GM18868 (cell line): ENCODE measurements around the gene SCFD2.

Experiments
- ATAC-seq: cut with Tn5 transposase; IDR thresholded peaks from one replicate; pipeline ENCODE4 v1.9.1; 2021; ENCODE audit warnings: mild to moderate bottlenecking, moderate library complexity; ENCODE audit not compliant: unreplicated experiment

The SCFD2 gene

DNA sequence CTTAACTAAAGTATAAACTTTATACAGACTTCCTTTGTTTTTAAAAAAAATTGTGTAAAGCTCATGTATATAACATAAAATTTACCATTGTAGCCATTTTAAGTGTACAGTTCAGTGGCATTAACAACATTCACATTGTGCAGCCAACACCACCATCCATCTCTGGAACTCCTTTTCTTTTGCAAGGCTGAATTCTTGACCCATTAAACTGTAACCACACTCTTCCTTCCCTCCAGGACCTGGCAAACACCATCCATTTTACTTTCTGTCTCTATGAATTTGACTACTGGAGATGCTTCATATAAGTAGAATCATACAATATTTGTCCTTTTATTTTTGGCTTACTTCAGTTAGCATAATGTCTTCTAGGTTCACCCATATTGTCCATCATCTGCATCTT lies 399.1 kb downstream of the SCFD2 start:
- no peak for ATAC-seq

DNA sequence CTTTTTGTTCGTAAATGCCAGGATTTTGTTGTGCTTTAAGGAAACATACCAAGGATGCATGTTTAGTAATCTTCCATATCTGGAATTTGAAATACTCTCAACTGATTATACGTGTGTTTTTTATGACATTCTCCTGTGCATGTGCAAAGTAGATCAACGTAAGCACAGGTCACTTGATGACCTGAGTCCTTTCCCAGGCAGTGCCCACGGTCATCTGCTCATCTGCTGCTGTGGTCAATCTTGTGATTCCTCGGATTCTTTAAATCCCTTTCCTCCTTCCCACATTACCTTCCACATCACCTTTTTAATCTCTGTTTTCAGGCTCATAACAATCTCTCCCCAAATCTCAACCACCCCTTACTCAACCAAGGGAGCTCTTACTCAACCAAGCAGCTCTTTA lies 399.7 kb downstream of the SCFD2 start:
- ATAC-seq, result no peak

- no peak for ATAC-seq
Measured at GRCh38 chr4:52964561-52965101, 401.2 kb downstream of the SCFD2 start.

DNA sequence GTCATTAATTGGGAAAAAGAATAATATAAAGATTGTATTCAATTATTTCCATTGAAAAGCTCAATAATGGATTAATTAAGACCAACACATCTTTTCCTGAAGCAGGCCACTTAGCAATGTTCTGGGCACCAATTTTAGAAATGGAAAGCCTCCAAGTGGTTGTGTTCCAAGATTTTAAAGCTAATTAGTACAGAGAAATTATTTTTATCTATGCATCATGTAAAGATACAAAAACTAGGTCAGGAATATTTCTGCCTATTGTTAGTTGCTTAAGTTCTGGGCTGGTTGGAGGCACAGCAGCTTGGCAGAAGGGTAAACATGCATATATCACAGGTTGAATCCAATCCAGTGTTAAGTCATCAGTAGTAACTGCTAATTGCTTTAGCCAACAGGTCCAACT lies 401.9 kb downstream of the SCFD2 start:
- no peak for ATAC-seq

DNA sequence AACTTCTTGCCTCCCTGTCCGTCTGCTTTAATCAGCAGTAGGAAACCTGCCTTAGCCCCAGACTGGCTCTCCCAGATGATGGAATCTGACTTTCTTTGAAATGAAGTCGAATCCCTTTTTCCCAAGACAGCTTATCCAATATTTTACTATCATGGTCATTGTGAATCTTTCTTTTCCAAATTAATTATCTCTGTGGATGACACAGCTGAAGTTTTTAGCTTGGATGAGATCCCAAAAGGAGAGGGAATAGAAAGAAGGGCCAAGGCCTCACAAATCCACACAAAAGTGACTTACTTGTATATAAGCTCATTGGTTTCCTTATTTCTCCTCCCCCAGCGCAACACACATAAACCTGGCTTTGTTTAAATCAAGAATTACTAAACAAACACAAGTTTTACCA lies 403.1 kb downstream of the SCFD2 start:
- no peak for ATAC-seq

DNA sequence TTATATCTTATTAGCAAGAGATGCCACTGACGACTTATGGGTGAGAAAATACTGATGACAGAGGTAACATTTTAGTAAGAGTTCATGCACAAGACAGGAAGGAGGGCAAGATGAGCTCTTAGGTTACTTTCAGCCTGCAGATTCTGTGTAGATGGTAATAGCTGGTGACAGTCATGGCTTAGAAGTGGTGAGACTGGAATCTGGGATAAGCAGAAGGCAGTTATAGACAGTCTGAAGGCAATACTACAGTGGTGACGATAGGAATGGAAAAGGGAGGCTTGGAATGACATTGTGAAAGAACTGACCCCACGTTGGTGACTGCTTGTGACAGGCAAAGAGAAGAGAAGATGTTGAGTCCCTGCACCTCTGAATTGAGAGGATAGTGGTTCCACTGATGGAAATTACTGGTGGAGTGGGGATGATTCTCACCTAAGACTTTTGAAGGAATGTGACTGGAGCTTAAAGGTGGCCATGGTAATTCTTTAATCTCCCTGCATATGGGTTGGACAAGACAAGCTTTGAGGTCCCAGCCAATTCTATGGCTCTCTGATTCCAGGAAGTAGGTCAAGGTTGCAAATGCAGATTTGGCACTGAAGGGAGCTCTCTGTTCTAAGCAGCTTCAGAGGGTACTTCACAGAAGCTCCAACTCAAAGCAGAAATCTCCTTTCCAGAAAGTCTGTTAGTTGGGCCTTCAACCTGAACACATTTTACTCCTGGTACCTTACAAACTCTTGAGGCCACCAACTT lies 404.0 kb downstream of the SCFD2 start:
- ATAC-seq, result no peak

GRCh38 chr4:52959541-52959940 lies 406.3 kb downstream of the SCFD2 start:
- no peak for ATAC-seq

GRCh38 chr4:52957835-52958631 lies 407.8 kb downstream of the SCFD2 start:
- ATAC-seq, result no peak

GRCh38 chr4:52957220-52957686 lies 408.6 kb downstream of the SCFD2 start:
- ATAC-seq, result no peak

DNA sequence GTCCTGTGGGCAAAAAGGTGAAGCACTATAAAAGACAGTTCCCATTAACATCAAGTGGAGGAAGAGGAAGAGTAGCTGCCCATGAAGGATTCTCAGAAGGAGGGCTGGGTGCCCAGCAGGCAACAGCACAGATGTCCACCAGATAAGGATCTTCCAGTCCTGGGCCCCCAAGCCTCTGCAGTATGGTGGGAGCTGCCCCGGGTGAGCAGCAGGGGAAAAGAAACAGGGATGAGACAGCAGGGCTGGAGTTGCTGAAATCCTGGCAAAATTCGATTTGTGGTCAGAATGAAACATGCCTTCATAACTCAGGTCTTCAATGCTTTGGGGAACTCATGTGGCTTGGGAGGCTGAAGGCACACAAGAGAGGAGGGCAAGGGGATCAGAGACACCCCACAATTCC lies 409.2 kb downstream of the SCFD2 start:
- ATAC-seq, result no peak

DNA sequence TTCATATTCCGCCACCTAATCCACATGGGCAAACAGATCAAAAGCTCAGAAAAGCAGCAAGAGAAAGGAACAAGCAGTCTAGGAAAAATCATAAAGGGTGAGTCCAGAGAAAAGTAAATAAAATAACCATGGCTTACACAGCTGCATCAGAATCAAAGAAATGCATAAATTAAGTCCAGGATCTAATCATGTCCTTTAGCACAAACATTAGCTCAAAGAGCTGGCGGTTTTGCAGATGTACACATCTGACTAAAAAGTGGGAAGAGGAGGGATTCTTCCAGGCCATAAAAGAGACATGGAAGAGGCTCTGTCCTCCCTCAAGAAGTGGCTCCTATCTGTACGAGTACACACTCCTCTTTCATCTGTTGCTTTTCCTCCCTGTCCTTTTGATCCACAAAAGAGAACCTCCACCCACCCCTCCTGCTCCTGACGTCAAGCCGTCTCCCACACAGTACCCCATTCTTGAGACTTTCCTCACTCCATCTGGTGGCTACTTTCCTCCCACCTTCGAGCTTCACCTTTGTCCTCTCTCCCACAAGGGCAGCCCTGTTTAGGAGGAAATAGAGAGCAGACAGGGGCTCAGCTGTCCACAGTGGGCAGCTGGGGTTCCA lies 411.2 kb downstream of the SCFD2 start:
- no peak for ATAC-seq

GRCh38 chr4:52952540-52952939 lies 413.3 kb downstream of the SCFD2 start:
- no peak for ATAC-seq

DNA sequence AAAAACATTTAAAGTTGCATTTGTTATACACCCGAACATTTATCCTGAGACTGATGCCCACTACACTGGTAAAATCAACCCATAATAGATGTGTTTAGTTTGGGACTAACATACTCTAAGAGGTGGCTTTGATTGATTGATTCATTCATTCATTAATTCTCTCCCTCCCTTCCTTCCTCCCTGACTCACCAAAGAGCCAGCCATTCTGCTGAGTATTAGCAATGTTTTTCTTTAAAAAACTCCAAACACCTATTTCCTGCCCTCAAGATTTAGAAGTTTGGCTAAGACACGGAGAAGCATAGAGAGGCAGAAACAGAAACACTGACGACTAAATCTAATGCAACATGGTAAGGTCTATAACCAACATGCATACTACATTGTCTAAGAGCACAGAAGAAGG lies 414.8 kb downstream of the SCFD2 start:
- no peak for ATAC-seq

- no peak for ATAC-seq
Measured at GRCh38 chr4:52950226-52950625, 415.6 kb downstream of the SCFD2 start.

DNA sequence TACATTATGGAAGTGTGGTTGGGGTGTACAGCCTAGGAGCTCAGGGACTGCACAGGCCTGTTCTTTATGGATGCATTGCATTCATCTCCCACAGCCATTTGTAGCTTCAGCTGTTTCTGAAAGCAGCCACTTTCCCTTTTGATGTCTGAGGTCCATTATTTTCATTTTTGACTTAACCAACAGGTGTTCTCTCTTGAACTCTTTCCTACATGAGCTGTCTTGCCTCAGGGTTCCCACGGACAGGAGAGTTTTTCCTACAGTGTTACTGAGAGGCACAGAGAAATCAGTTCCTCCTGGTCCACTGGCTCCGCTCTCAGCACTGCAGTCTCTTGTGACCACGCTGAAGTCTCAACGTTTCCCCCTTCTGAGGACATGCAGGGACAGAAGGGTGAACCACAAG lies 416.5 kb downstream of the SCFD2 start:
- ATAC-seq, result no peak

DNA sequence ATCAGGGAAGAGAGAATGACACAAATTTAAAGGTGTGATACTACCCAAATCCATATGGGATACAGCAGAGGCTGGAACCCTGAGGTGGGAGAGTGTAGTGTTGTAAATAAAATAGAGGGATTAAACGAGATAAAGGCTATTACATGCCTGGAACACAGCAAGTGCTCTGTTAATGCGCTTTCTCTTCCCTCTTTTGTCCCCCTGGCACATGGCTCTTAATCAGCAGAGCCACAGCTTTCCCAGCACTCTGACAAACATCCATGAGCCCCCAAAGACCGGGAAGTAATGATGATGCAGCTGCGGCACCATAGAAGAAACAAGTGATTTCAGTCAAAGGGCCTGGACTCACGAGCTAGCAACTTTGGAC lies 417.8 kb downstream of the SCFD2 start:
- no peak for ATAC-seq

DNA sequence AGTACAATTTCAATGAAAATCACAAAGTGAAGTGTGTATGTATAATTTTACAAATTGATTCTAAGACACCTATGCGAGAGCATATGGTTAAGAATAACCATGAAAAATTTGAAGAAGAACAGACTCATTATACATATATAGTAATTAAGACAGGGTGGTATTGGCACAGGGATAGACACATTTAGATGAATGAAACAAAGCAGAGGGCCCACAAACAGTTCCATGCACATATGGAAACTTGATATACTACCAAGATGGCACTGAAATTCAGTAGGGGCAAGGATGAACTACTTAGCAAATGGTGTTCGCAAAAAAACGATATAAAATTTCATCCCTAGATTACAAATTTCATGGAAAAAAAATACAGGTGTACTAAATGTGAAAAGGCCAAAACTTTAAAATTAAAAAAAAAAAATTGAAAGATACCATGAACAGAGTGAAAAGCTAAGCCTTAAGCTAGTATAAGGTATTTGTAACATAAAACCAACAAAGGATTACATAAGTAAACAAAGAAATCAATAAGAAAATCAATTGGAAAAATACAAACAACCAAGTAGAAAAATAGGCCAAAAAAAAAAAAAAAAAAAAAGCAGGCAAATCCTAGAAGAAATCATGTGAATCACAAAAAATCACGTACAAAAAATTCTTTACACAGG lies 418.3 kb downstream of the SCFD2 start:
- no peak for ATAC-seq

DNA sequence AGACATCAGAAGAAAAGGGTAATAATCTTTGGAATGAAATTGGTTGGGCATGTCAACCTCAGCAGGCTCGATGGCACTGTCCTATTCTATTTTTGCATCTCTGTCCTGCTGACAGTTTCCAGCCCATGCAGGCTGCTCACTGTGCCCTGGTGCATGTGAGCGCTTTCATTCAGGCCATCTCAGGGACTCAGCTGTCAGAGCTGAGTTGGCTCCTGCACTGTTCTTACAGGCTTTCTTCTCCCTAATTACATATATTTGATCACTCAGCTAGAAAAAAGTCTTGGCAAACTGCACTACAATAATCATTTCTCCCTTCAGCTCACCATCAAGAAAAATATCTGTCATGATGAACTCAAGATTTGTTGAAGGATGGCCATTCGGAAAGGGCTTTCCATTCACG lies 419.0 kb downstream of the SCFD2 start:
- ATAC-seq, result no peak

DNA sequence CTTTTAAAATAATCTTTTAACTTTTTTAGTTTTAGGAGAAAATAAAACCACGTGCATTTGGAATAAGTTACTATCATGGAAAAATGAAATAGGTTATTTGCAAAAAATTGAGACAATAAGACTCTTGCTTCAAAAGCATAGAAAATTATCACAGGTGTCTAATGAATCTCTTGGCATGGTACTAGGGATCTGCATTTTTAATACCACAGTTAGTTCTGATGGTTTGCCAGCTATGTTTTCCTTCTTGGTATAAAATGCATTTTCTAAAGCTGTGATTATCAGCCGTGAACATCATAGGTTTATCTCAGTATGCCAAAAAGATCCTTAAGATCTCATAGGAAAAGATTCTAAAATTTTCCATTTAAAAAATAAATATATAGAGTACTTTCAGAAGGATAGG lies 419.9 kb downstream of the SCFD2 start:
- ATAC-seq, result no peak

DNA sequence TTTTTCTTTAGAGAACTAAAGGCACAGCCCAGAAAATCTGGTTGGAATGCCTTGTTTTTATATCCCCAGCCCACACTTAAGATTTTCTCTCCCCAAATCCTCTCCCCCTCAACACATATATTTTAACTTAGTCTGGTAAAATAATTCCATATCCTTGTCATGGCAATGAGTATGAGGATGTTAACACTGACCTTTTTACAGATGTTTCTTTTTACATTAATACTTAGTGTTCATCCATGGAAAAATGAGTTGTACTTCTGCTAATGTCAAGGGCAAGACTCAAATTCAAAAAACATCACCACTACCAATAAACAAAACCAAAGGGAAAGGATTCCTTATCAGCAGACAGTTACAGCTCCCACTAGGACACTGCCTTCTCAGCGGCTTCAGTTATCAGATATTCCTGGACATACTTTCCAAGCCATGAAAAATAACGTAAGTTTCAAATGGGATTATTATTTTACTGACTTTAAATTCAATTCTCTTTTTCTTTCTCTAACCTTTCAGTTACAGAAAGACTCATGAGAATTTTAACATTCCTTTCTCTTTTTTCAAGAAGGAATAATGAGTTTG lies 420.4 kb downstream of the SCFD2 start:
- ATAC-seq, result no peak

- no peak for ATAC-seq
Measured at GRCh38 chr4:52943677-52944076, 422.2 kb downstream of the SCFD2 start.
